Neuron (in vitro differentiated cells): ENCODE measurements around the gene MGAT3.

Source experiments
- H2AFZ ChIP-seq: one replicate; pipeline ENCODE4 v1.6.1; 2013; ENCODE audit warnings: low read depth, mild to moderate bottlenecking, inconsistent platforms, low read length, moderate library complexity
- H3K27me3 ChIP-seq: one replicate; pipeline ENCODE4 v1.6.1; 2013; ENCODE audit warnings: low read length; ENCODE audit not compliant: insufficient read depth
- H3K36me3 ChIP-seq: one replicate; pipeline ENCODE4 v1.6.1; 2013; ENCODE audit warnings: low read length; ENCODE audit not compliant: insufficient read depth
- H3K4me1 ChIP-seq: one replicate; pipeline ENCODE4 v1.6.1; 2013; ENCODE audit warnings: low read length; ENCODE audit not compliant: insufficient read depth
- H3K4me3 ChIP-seq: 2 replicates; pipeline ENCODE4 v1.5.1; 2013; ENCODE audit warnings: mild to moderate bottlenecking, low read length, moderate library complexity
- H3K9me3 ChIP-seq: one replicate; pipeline ENCODE4 v1.6.1; 2013; ENCODE audit warnings: low read length

Gene MGAT3

GRCh38 chr22:39462443-39463221, 5.8 kb downstream of the MGAT3 start:
- Histone ChIP-seq H2AFZ (no peak overlapping the region), H3K36me3 (no peaks in the 10 kb centered on the region)

GRCh38 chr22:39463277-39463676, 6.5 kb downstream of the MGAT3 start:
- H3K9me3 ChIP-seq = no peaks in the 10 kb centered on the region
- no peak overlapping the region for H2AFZ ChIP-seq
- H3K4me3 ChIP-seq = no peak overlapping the region

More at GRCh38 chr22:39462443-39463221, 5.8 kb downstream of the MGAT3 start:
- Histone ChIP-seq H3K9me3 (no peaks in the 10 kb centered on the region), H3K4me3 (no peak overlapping the region), H3K4me1 (peaks cover 24% of the 10 kb centered on the region), H3K27me3 (no peaks in the 10 kb centered on the region)

DNA sequence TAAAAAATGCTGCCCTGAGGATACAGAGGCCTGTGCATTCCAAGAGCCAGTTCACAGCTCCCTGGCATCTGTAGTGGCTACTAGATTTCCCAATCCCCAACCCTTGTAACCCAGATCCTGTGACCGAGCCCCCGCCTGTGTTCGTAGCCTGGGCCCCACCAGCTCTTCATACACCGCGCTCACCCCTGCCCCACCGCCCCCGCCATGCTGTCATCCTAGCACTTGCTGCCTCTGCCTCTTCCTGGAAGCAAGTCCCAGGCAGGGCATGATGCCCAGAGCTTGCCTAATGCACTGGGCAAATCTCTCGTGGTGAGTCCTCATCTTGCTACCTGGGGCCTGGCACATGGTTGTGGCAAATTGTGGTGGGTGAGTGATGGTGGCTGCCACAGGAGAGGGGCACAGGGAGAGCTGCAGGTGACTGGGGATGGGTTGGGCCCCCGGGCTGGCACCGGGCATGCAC, 7.1 kb downstream of the MGAT3 start:
- Histone ChIP-seq H3K4me1 (peaks cover 16% of the 10 kb centered on the region), H3K36me3 (no peaks in the 10 kb centered on the region), H2AFZ (no peak overlapping the region), H3K27me3 (no peaks in the 10 kb centered on the region), H3K9me3 (no peaks in the 10 kb centered on the region), H3K4me3 (no peak overlapping the region)

More at GRCh38 chr22:39463277-39463676, 6.5 kb downstream of the MGAT3 start:
- Histone ChIP-seq H3K27me3 (no peaks in the 10 kb centered on the region), H3K36me3 (no peaks in the 10 kb centered on the region), H3K4me1 (peaks cover 22% of the 10 kb centered on the region)

GRCh38 chr22:39466228-39467006, 9.6 kb downstream of the MGAT3 start:
- Histone ChIP-seq H3K4me3 (no peak overlapping the region), H3K9me3 (no peaks in the 10 kb centered on the region), H3K36me3 (no peaks in the 10 kb centered on the region), H2AFZ (no peak overlapping the region), H3K4me1 (peaks cover 40% of the 10 kb centered on the region), H3K27me3 (no peaks in the 10 kb centered on the region)

GRCh38 chr22:39467390-39467895, 10.6 kb downstream of the MGAT3 start:
- no peaks in the 10 kb centered on the region for H3K36me3 ChIP-seq

GRCh38 chr22:39468487-39469325, 11.9 kb downstream of the MGAT3 start:
- H3K36me3 ChIP-seq = no peaks in the 10 kb centered on the region
- H3K4me1 ChIP-seq = peaks cover 47% of the 10 kb centered on the region
- no peak overlapping the region for H3K4me3 ChIP-seq
- H2AFZ ChIP-seq = no peak overlapping the region
- no peaks in the 10 kb centered on the region for H3K27me3 ChIP-seq
- H3K9me3 ChIP-seq = no peaks in the 10 kb centered on the region

More at GRCh38 chr22:39467390-39467895, 10.6 kb downstream of the MGAT3 start:
- no peak overlapping the region for H3K4me3 ChIP-seq
- H3K27me3 ChIP-seq = no peaks in the 10 kb centered on the region
- H3K9me3 ChIP-seq = no peaks in the 10 kb centered on the region
- H2AFZ ChIP-seq = no peak overlapping the region
- peaks cover 44% of the 10 kb centered on the region for H3K4me1 ChIP-seq

GRCh38 chr22:39469326-39469680, 12.5 kb downstream of the MGAT3 start:
- H3K4me1 ChIP-seq = peaks cover 50% of the 10 kb centered on the region
- H3K27me3 ChIP-seq = no peaks in the 10 kb centered on the region
- no peaks in the 10 kb centered on the region for H3K36me3 ChIP-seq
- H3K9me3 ChIP-seq = no peaks in the 10 kb centered on the region
- no peak overlapping the region for H3K4me3 ChIP-seq
- H2AFZ ChIP-seq = no peak overlapping the region

DNA sequence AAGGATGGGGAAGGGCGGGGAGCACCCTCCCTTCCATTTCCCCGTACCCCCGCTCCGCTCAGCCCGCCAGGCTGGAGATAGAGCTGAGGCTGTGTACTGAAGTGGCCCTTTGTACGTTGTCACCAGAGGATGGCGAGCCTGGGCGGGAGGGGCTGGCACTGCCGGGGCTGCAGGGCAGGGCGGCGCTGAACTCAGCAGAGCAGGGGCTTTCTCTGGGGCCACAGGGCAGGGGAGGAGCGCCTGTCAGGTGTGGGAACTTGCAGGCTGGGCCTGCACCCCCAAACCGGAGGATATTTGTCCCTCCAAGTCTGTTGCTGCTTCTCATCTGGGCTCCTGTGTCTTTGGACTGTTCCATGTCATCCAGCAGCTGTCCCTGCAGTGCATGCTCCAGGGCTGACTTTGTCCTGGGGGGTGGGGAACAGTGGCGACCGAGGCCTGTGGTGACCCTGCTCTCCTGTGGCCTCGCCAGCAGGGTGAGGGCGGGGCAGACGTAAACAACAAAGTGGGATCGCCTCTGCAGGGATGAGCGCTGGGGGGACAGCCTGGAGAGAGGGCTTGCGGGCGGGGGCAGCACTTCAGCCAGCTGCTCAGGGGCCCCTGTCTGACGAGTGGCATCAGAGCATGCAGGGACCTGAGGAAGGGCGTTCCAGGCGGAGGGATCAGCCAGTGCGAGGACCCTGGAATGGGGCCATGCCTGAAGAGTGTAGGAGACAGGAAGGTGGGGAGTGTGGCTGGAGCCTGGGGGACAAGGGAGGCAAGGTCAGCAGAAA, 13.1 kb downstream of the MGAT3 start:
- no peak overlapping the region for H3K4me3 ChIP-seq
- H3K27me3 ChIP-seq = no peaks in the 10 kb centered on the region
- H2AFZ ChIP-seq = no peak overlapping the region
- H3K9me3 ChIP-seq = no peaks in the 10 kb centered on the region
- H3K4me1 ChIP-seq = peaks cover 53% of the 10 kb centered on the region
- H3K36me3 ChIP-seq = no peaks in the 10 kb centered on the region

DNA sequence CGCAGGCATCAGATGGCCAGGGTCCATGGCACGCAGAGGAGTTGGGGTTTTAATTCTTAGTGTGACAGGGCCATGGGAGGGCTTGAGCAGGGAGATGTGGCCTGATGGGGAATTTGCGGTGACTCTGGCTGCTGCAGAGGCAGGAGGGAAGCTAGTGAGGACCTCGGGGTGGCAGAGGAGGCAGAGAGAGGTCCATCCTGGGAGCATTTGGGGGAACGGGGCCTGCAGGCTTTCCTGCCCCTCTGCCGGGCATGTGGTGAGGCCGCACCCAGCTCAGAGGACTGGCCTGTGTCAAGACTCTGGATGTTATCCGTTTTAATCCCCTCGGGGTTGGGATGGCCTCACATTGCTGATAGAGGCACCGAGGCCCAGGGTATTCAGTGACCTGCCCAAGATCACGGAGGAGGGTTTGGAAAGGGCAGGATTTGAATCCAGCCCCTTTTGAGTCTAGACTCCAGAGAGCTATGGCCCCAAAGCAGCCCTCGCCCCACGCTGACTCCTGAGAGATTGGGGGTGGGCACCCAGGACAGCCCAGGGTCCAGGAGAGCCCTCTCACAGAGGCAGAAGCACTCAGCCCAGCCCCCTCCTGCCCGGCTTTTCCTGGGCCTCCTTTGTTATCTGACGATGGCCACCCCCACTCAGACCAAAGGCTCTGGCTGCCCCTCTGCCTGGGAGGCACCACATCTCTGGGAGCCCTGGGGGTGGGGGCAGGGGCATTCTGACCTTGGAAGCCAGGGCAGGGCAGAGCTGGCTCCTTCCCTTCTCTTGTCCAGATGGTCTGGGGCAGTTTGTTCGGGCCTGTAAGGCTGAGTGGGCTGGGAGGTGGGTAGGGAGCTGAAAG, 13.9 kb downstream of the MGAT3 start:
- no peaks in the 10 kb centered on the region for H3K27me3 ChIP-seq
- H3K36me3 ChIP-seq = no peaks in the 10 kb centered on the region
- H3K9me3 ChIP-seq = no peaks in the 10 kb centered on the region
- H2AFZ ChIP-seq = no peak overlapping the region
- no peak overlapping the region for H3K4me3 ChIP-seq
- H3K4me1 ChIP-seq = peaks cover 49% of the 10 kb centered on the region

GRCh38 chr22:39471381-39472141, 14.7 kb downstream of the MGAT3 start:
- Histone ChIP-seq H3K9me3 (no peaks in the 10 kb centered on the region), H3K4me3 (no peak overlapping the region), H3K4me1 (peaks cover 53% of the 10 kb centered on the region)

More at GRCh38 chr22:39471381-39472141, 14.7 kb downstream of the MGAT3 start:
- no peak overlapping the region for H2AFZ ChIP-seq
- H3K36me3 ChIP-seq = no peaks in the 10 kb centered on the region
- no peaks in the 10 kb centered on the region for H3K27me3 ChIP-seq
